AG09309 (cell line): ENCODE measurements around the gene PRMT1.

Experiments
- DNase-seq: peaks from one replicate; pipeline ENCODE4 v3.0.0-alpha.2; 2010; ENCODE audit warnings: low read depth
- H3K4me3 ChIP-seq: 2 replicates; pipeline ENCODE4 v1.5.1; 2011; ENCODE audit warnings: mild to moderate bottlenecking, low read depth, low read length, moderate library complexity; ENCODE audit not compliant: control insufficient read depth
- TF ChIP-seq, protein P1 (sequence below): IDR thresholded peaks from 2 replicates; pipeline ENCODE4 v1.5.1; 2011; ENCODE audit warnings: mild to moderate bottlenecking, low read depth, low read length, inconsistent platforms; ENCODE audit not compliant: insufficient read depth, control insufficient read depth; ENCODE audit errors: missing control alignments

The PRMT1 gene

GRCh38 chr19:49636233-49636932 lies 40.7 kb upstream of the PRMT1 start:
- no peak overlapping the region for H3K4me3 ChIP-seq

DNA sequence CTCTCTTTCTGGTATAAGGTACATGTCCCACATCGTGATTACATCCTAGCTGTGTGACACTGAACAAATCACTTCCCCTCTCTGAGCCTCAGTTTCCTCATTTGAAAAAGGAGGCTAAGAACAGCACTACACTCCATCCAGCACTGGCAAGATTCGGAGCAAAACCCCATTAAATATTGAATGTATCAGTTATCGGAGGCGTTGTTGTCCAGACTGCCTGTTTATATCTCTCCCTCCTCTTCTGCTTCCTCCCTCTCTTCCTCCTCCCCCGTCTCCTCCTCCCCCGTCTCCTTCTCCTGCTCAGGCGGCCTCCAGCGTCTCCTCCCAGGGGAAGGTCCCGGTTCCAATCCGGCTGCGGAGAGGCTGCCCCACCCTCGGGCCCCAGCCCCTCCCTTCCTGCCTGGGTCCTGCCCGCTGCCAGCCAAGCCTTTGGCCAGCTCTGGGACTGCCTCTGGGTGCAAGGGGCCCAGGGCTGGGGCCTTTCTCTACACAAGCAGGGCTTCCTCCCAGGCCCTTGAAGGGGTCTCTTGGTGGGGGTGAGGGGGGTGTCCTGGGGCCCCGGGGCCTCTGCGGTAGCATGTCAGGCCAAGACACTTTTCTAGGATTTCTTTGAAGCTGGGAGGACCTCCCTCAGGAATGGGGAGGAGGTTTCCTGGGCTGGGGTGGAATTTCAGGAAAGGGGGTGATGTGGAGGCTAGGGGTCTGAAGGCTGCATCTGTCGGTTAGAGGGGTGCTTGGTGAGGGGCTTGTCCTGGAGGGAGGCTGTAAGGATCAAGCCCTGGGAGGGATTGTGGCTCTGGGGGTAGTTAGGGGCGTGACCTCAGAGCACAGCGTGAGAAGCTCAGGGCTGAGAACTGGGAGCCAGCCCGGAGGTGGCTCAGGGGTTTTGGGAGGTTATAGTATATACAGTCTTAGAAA lies 39.0 kb upstream of the PRMT1 start:
- DNase-seq = peak; percentile 31
- TF ChIP-seq, protein P1, sequence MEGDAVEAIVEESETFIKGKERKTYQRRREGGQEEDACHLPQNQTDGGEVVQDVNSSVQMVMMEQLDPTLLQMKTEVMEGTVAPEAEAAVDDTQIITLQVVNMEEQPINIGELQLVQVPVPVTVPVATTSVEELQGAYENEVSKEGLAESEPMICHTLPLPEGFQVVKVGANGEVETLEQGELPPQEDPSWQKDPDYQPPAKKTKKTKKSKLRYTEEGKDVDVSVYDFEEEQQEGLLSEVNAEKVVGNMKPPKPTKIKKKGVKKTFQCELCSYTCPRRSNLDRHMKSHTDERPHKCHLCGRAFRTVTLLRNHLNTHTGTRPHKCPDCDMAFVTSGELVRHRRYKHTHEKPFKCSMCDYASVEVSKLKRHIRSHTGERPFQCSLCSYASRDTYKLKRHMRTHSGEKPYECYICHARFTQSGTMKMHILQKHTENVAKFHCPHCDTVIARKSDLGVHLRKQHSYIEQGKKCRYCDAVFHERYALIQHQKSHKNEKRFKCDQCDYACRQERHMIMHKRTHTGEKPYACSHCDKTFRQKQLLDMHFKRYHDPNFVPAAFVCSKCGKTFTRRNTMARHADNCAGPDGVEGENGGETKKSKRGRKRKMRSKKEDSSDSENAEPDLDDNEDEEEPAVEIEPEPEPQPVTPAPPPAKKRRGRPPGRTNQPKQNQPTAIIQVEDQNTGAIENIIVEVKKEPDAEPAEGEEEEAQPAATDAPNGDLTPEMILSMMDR = no peak
- peak overlapping the region; percentile 74 for H3K4me3 ChIP-seq

More at GRCh38 chr19:49636233-49636932, 40.7 kb upstream of the PRMT1 start:
- TF ChIP-seq, protein P1 = no peak
- DNase-seq = no peak

DNA sequence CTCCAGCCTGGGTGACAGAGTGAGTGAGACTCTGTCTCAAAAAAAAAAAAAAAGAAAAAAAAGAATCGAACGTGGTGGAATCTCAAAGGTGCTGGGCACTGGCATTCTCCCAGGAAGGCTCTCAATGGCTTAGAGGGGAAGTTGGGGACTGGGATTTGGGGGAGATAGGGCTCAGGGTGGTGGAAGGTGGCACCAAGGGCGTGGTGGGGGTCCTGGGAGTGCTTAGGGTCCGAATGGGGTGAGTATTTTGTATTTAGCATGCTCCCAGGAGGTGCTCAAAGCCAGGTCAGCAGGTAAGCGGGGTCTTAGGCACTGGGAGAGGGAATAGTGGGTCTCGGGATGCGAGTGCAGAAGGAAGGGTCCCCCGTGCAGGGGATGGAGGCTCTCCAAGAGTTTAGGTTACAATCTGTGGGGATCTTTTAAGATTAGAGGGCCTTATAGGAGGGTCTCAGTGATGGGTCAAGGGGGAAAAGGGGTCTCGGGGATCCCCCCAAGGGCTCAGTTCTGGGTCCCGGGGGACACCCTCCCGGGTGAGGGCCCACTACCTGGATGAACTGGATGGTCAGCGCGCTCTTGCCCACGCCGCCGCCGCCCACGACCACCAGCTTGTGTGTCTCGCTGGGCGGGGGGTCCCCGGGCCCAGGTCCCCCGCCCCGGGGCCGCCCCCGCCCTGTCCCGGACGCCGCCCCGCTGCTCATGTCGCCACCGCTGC lies 37.5 kb upstream of the PRMT1 start:
- H3K4me3 ChIP-seq = peak overlapping the region; percentile 74
- TF ChIP-seq, protein P1 = no peak
- no peak for DNase-seq

DNA sequence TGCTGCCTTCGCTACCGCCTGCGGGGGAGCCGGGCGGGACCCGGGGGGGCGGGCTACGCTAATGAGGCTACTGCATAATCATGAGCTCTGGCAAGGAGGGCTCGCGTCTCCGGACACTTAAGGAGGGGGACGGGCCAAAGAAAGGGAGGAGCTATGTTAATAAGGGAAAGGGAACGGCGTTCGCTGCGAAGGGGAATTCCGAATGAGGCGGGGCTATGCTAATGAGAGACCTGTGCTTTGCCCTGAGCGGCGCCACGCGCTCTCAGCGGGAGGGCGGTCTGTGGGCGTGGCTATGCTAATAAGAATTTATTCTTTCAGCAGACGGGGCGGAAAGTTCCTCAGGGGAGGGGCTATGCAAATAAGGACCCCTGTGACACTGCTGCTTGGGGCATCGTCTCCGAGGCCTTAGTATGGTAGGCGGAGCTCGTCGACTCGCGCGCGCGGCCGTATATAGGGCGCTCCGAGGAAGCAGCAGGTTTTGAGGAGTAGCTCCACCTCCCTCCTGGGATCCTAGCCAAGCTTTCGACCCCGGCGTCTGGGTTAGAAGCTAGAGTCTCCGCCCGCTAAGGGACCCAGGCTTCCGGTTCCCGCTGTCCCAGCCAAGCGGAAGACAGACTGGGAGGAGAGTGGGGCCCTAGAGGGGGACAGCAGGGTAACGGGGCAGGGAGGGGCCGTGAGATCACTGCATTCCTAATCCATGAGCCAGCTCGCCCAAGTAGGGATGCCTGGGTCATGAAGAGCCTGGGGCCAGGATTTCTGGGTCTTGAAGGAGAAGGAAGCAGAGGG lies 36.8 kb upstream of the PRMT1 start, which contains the start of gene RRAS:
Gene RRAS, minus strand, starts transcription at position 31 of the 786 bp plus-strand sequence. CDS start 45 bp downstream, outside the sequence.
- DNase-seq = peak; percentile 100
- peak within 1 kb of the TSS; percentile 74 for H3K4me3 ChIP-seq
- TF ChIP-seq, protein P1 = no peak

- H3K4me3 ChIP-seq = peak within 1 kb of the TSS; percentile 88
- TF ChIP-seq, protein P1 = no peak
- peak; percentile 98 for DNase-seq
These were observed 35.2 kb upstream of the PRMT1 start, which contains the start of gene SCAF1 for GRCh38 chr19:49641688-49642491. SCAF1 (plus strand) TSS chr19:49642209; CDS start chr19:49645027, 2,818 bp downstream.
